Measurements from ENCODE around the gene NLRP3. TPM values are rescaled to one million over a fixed set of nuclear protein-coding genes. Genes with fewer than 3 reads are reported as not detected.
"Not testable (repeated sequence)": the region's sequence is repeated elsewhere in the genome, so short reads cannot be mapped to it uniquely, and the experiment has no call there.

NLRP3 gene
- total and polyA plus RNA-seq, 8 donors, result 0.09 to 3.8 (median 0.52) TPM

DNA sequence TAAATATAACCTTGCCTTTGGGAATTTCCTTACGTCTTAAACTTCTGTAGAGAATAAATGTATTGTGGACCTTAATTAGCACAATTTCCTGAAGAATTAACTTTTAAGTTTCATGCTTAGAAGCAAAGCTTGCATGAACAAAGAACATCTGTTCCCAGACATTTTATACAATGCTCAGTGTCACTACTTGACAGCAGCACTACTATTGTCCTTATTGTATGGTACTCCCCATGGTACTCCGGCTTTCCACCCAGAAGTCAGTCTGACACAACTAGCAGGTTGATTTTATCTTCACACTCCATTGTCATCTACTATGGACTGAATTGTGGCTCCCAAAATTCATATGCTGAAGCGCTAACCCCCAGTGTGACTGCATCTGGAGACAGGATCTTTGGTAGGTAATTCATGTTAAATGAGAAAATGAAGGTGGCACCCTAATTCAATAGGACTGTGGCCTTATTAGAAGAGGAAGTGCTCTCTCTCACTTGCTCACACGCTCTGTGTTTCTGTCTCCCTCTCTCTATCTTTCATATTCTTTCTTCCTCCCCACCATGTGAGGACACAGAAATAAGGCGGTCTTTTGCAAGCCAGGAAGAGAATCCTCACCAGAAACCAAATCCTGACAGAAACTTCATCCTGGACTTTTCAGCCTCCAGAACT is 52.6 kb downstream of the NLRP3 start:
- Histone ChIP-seq H3K9me3 (no peaks in the 10 kb centered on the region), H3K27me3 (no peaks in the 10 kb centered on the region), H3K36me3 (no peaks in the 10 kb centered on the region), H3K4me3 (no peak overlapping the region), H3K27ac (no peak overlapping the region), H3K4me1 (no peaks in the 10 kb centered on the region)
- TF ChIP-seq, protein P1, sequence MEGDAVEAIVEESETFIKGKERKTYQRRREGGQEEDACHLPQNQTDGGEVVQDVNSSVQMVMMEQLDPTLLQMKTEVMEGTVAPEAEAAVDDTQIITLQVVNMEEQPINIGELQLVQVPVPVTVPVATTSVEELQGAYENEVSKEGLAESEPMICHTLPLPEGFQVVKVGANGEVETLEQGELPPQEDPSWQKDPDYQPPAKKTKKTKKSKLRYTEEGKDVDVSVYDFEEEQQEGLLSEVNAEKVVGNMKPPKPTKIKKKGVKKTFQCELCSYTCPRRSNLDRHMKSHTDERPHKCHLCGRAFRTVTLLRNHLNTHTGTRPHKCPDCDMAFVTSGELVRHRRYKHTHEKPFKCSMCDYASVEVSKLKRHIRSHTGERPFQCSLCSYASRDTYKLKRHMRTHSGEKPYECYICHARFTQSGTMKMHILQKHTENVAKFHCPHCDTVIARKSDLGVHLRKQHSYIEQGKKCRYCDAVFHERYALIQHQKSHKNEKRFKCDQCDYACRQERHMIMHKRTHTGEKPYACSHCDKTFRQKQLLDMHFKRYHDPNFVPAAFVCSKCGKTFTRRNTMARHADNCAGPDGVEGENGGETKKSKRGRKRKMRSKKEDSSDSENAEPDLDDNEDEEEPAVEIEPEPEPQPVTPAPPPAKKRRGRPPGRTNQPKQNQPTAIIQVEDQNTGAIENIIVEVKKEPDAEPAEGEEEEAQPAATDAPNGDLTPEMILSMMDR (IDR thresholded peaks at IDR 0.05), result no peak
- DNase-seq (no peak), ATAC-seq (no peak), FAIRE-seq (no peak)
- intact Hi-C loops (cut with DNase I), result no loop called here
- 69 to 80% methylated on average over 5 of the region's 5 CpGs for WGBS, 2 donors

GRCh38 chr1:247469141-247469535 is 53.2 kb downstream of the NLRP3 start:
- intact Hi-C loops (cut with DNase I), result no loop called here
- FAIRE-seq, result no peak
- Histone ChIP-seq H3K4me3 (no peak overlapping the region), H3K27ac (no peak overlapping the region), H3K4me1 (no peaks in the 10 kb centered on the region), H3K9me3 (no peaks in the 10 kb centered on the region), H3K36me3 (no peaks in the 10 kb centered on the region), H3K27me3 (no peaks in the 10 kb centered on the region)
- no peak for ATAC-seq
- no peak for DNase-seq
- 82 to 92% methylated on average over 5 of the region's 5 CpGs for WGBS, 2 donors
- TF ChIP-seq, protein P1 (IDR thresholded peaks at IDR 0.05), result no peak

DNA sequence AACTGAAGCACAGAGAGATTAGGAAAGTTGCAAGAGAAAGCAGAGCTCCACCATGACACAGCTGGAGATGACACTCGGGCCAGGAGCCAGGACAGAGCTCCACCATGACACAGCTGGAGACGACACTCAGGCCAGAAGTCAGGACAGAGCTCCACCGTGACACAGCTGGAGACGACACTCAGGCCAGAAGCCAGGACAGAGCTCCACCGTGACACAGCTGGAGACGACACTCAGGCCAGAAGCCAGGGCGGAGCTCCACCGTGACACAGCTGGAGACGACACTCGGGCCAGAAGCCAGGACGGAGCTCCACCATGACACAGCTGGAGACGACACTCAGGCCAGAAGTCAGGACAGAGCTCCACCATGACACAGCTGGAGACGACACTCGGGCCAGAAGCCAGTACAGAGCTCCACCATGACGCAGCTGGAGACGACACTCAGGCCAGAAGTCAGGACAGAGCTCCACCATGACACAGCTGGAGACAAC is 55.0 kb downstream of the NLRP3 start:
- H3K4me3 ChIP-seq; FAIRE-seq; intact Hi-C loops (cut with DNase I); H3K27me3 ChIP-seq; H3K36me3 ChIP-seq; ATAC-seq; DNase-seq; H3K4me1 ChIP-seq; H3K27ac ChIP-seq; H3K9me3 ChIP-seq: not testable (repeated sequence)
- 59 to 68% methylated on average over 16 of the region's 16 CpGs for WGBS, 2 donors

GRCh38 chr1:247471445-247472016 is 55.6 kb downstream of the NLRP3 start:
- H3K36me3 ChIP-seq, result no peaks in the 10 kb centered on the region
- intact Hi-C loops (cut with DNase I), result no loop called here
- no peak overlapping the region for H3K27ac ChIP-seq
- TF ChIP-seq, protein P1 (IDR thresholded peaks at IDR 0.05), result no peak
- H3K27me3 ChIP-seq, result no peaks in the 10 kb centered on the region
- WGBS, 2 donors, result 61 to 68% methylated on average over 12 of the region's 12 CpGs
- H3K4me3 ChIP-seq, result no peak overlapping the region
- ATAC-seq, result no peak
- H3K9me3 ChIP-seq, result no peaks in the 10 kb centered on the region
- FAIRE-seq, result no peak
- no peak for DNase-seq
- no peaks in the 10 kb centered on the region for H3K4me1 ChIP-seq

- no peak for DNase-seq
- ATAC-seq, result no peak
- 55 to 65% methylated on average over 1 of the region's 1 CpG for WGBS, 2 donors
- H3K4me1 ChIP-seq, result no peaks in the 10 kb centered on the region
- no peaks in the 10 kb centered on the region for H3K36me3 ChIP-seq
- intact Hi-C loops (cut with DNase I), result no loop called here
- TF ChIP-seq, protein P1 (IDR thresholded peaks at IDR 0.05), result no peak
- H3K27me3 ChIP-seq, result no peaks in the 10 kb centered on the region
- FAIRE-seq, result no peak
- no peaks in the 10 kb centered on the region for H3K9me3 ChIP-seq
- no peak overlapping the region for H3K4me3 ChIP-seq
- H3K27ac ChIP-seq, result no peak overlapping the region
Observed at GRCh38 chr1:247472035-247472434, 56.1 kb downstream of the NLRP3 start.

All from pancreas (tissue), 10 donors.